GM21423 (cell line): ENCODE data around the gene ZFAND5.
A peak's percentile ranks its signal among the peaks of the same experiment; 100 is the strongest.

Experiments used
- ATAC-seq: cut with Tn5 transposase; IDR thresholded peaks from one replicate; pipeline ENCODE4 v1.9.1; 2021; ENCODE audit warnings: mild to moderate bottlenecking, moderate library complexity; ENCODE audit not compliant: unreplicated experiment

ZFAND5 gene

GRCh38 chr9:72364679-72365524 is at the start of gene ZFAND5:
Gene ZFAND5 (minus strand): TSS chr9:72365208. CDS start chr9:72360778, 4,430 bp downstream.
- peak; percentile 78 for ATAC-seq

- ATAC-seq, result no peak
These were observed 47.6 kb upstream of the ZFAND5 start for GRCh38 chr9:72412483-72413040.

- ATAC-seq, result no peak
These were observed 45.2 kb upstream of the ZFAND5 start for GRCh38 chr9:72410214-72410613.

- no peak for ATAC-seq
These were observed 42.1 kb upstream of the ZFAND5 start for GRCh38 chr9:72407114-72407513.

- no peak for ATAC-seq
These were observed 37.7 kb upstream of the ZFAND5 start for GRCh38 chr9:72402744-72403143.

- no peak for ATAC-seq
These were observed 36.4 kb upstream of the ZFAND5 start for GRCh38 chr9:72401396-72401795.

- no peak for ATAC-seq
These were observed 35.9 kb upstream of the ZFAND5 start for GRCh38 chr9:72400866-72401265.

GRCh38 chr9:72399391-72399790 is 34.4 kb upstream of the ZFAND5 start:
- ATAC-seq, result no peak

- no peak for ATAC-seq
These were observed 31.5 kb upstream of the ZFAND5 start for GRCh38 chr9:72396247-72397091.

- no peak for ATAC-seq
These were observed 29.1 kb upstream of the ZFAND5 start for GRCh38 chr9:72394066-72394465.

- no peak for ATAC-seq
These were observed 25.9 kb upstream of the ZFAND5 start for GRCh38 chr9:72390907-72391306.

- ATAC-seq, result no peak
These were observed 21.2 kb upstream of the ZFAND5 start for GRCh38 chr9:72386186-72386585.

- no peak for ATAC-seq
These were observed 19.9 kb upstream of the ZFAND5 start for GRCh38 chr9:72384710-72385485.

GRCh38 chr9:72383978-72384709 is 19.1 kb upstream of the ZFAND5 start:
- no peak for ATAC-seq

GRCh38 chr9:72382405-72382804 is 17.4 kb upstream of the ZFAND5 start:
- ATAC-seq, result no peak

GRCh38 chr9:72377041-72377440 is 12.0 kb upstream of the ZFAND5 start:
- ATAC-seq, result no peak

- no peak for ATAC-seq
These were observed 6.1 kb upstream of the ZFAND5 start for GRCh38 chr9:72371151-72371550.

- ATAC-seq, result peak; percentile 32
These were observed 683 bp upstream of the ZFAND5 start for GRCh38 chr9:72365525-72366256.

- peak; percentile 41 for ATAC-seq
These were observed 915 bp downstream of the ZFAND5 start for GRCh38 chr9:72363908-72364678.
